Measurements from ENCODE around the gene OR5K2.

DNA sequence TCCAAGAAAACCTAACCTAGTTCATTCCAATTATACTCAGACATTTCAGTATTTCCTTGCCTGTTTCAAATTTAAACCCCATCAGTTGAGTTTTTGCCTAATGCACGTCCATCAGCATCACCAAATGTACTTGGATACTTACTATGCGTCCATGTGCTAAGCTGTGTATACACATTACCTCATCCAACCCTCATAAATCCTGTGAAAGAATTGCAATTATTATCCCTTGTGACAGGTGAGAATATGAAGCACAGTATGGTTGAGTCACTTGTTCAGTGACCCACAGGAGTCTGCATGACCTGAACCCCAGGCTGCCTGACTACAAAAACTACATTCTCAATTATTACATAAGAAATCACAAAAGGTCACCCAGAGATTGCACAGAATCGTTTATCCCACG lies 2.5 kb downstream of the OR5K2 start:
- TF ChIP-seq, protein P1, sequence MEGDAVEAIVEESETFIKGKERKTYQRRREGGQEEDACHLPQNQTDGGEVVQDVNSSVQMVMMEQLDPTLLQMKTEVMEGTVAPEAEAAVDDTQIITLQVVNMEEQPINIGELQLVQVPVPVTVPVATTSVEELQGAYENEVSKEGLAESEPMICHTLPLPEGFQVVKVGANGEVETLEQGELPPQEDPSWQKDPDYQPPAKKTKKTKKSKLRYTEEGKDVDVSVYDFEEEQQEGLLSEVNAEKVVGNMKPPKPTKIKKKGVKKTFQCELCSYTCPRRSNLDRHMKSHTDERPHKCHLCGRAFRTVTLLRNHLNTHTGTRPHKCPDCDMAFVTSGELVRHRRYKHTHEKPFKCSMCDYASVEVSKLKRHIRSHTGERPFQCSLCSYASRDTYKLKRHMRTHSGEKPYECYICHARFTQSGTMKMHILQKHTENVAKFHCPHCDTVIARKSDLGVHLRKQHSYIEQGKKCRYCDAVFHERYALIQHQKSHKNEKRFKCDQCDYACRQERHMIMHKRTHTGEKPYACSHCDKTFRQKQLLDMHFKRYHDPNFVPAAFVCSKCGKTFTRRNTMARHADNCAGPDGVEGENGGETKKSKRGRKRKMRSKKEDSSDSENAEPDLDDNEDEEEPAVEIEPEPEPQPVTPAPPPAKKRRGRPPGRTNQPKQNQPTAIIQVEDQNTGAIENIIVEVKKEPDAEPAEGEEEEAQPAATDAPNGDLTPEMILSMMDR (conservative IDR thresholded peaks at IDR 0.05; ENCODE audit: low read depth, low read length): no peak
- TF ChIP-seq EZH2 (IDR thresholded peaks at IDR 0.05; ENCODE audit: borderline replicate concordance, low read depth, low read length, poor library complexity, severe bottlenecking): no peak

All from A673 (cell line).